ENCODE measurements around the gene PKHD1.

PKHD1 gene

DNA sequence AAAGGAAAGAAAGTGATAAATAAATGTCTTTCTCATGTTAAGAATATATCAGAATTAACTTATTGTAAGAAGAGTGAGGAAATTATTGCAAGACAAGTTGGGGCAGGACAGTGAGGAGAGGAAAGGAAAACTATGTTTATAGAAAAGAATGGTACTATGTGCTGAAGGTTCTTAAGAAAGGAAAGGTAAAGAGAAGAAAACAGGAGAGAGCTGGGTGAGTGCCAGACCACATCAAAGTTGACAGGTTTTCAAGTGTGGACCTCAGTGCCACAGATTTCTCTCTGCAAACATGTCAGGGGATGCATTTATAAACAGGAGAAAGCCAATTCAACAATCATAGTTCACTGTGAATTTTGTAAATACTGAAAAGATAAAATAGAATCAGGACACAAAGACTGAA, 439.2 kb downstream of the PKHD1 start:
- DNase-seq (ENCODE audit: insufficient read length, low spot score), result no peak
- no peak for FAIRE-seq

DNA sequence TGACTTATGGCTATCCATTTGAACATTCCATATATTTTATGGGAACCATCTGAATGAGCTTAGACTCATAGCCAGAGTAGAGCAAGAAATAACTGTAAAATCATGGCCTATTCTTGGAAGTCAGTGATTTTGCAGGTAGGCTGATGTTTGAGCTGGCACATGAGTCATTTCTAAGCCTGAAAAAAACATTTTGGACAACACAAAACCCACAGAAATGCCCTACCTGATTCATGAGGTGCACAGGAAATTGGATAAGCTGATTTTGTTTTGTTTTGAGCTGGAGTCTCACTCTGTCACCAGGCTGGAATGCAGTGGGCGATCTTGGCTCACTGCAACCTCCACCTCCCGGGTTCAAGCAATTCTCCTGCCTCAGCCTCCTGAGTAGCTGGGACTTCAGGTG, 443.0 kb downstream of the PKHD1 start:
- FAIRE-seq (no peak), DNase-seq (ENCODE audit: insufficient read length, low spot score) (no peak)

DNA sequence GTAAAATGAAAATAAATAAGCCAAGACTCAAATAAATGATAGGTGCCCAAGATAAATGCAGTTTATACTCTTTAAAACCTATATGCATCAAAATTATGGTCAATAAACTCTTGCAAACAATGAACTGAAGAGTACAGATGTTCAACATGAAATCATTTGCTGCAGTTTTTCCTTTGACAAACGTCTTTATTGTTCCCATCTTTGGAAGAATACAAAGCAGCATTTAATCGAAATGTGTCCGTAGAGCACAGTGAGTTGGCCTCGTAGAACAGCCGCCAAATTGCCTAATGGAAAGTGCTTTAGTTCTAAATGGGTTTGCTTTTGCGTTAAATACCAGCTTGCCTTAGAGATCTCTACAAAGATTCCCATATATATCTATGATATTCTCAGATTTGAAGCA, 447.4 kb downstream of the PKHD1 start:
- FAIRE-seq (no peak), DNase-seq (ENCODE audit: insufficient read length, low spot score) (no peak)

DNA sequence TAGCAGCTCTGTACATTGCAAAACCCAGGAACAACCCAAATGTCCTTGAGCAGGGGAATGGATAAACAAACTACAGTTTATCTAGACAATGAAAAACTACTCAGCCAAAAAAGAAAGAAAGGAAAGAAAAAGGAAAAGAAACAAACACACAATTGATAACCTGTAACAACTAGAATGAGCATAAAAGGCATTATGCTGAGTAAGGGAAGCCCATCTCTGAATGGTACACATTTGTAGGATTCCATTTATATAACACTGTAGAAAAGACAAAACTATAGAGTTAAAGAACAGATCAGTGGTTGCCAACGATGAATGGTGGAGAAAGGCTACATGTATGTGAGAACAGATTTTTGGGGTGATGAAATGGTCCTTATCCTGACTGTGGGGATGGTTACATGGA, 454.0 kb downstream of the PKHD1 start:
- FAIRE-seq (no peak), DNase-seq (ENCODE audit: insufficient read length, low spot score) (no peak)

DNA sequence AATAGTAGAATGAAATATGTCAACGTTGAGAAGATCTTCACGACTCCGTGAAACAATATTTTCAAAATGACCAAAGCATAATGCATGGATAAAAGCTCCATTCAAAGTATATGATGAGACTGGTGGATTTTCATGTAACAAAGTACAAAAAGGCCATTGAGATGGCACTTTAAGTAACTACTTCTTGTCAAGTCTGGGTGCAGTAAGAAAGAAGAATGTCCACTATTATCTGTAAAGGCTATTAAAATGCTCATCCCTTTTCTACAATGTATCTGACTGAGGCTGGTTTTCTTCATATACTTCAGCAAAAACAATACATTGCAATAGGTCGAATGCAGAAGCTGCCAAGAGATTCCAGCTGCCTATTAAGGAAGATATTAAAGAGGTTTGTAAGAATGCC, 457.4 kb downstream of the PKHD1 start:
- FAIRE-seq (no peak), DNase-seq (ENCODE audit: insufficient read length, low spot score) (no peak)

DNA sequence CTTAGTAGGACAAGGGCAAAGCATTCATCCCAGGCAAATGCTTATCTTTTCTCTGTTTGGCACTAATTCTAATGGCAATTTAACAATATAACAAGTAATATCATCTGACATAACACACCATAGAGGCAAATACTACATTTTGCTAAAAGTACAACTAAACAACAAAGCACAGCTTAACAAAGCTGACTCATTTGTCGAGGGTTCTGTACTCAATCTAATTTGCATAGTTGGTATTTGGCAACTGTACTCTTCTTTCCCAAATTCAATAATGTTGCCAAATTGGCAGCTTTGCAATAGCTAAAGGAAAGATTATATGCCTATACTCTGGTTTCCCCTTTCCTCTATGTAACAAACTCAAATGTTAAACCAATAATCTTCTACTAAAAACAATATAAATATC, 461.0 kb downstream of the PKHD1 start:
- DNase-seq (ENCODE audit: insufficient read length, low spot score) (no peak), FAIRE-seq (no peak)

DNA sequence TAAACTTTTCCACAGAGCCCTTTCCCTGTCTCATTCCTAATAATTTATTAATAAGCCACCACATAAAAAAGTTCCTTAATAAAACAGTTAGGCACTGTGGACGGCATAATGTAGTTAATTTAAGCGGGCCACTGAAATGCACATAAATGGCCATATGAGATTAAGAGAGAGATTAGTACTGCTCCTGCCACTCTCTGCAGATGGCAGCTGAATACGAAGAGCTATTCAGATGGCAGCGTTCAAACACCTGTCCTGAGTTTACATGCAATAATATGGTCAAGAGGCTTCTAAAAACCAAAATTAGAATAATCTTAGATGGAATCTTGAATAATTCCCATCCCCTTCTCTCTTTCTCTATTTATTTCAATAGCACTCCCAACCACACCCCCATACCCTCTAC, 461.8 kb downstream of the PKHD1 start:
- DNase-seq (ENCODE audit: insufficient read length, low spot score), result no peak

DNA sequence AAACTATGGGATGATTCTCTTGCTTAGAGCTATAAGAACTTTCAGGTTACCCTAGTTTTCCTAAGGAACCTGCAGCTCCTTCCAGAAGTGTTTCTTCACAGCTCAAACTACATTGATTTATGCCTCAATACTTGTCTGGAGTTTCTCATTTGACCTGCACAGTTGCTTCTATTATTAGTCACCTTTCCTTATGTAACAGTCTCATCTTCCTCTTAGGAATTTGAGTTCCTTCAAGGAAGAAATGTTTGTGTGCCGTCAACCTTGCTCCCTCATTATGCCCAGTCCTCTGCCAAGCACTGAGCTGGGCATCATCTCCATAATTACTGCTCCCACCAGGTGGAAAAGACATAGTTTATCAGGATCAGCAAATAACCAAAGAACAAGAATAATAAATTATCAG, 466.4 kb downstream of the PKHD1 start:
- FAIRE-seq (no peak), DNase-seq (ENCODE audit: insufficient read length, low spot score) (no peak)

More for the DNA sequence above, 461.8 kb downstream of the PKHD1 start:
- FAIRE-seq, result no peak

DNA sequence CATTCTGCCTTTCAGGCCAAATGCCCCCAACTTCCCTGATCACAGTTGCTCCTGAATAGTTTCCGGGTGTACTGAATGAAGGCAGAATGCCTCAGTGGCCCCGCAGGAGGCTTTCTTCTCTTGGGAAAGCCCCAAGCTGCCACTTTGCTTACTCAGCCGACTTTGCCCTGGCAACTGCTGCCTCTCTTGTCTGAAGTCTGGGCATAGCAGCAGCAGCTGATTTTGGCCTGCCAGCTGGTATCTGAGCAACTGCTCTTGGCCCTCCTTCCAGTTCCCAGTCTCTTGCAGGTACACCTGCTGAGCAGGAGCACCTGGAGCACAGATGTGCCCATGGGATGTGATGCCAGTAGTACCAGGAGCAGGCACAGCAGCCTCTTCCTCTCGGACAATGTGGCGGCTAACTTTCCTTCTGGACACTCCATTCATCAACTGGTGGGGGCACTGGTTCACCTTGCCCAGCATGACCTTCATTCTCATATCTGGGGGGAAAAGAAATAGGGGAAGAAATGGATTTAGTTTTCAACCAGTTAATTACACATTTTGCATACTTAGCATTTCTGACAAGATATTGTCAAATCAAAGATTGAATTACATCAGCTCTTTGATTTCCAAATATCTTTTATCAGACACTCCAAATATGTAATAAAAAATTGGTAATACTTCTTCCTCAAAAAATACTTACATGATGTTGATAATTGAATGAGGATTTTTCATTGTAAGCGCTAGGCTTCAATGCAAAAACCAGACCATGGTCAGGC, 468.2 kb downstream of the PKHD1 start:
- DNase-seq (ENCODE audit: insufficient read length, low spot score) (no peak), FAIRE-seq (no peak)

DNA sequence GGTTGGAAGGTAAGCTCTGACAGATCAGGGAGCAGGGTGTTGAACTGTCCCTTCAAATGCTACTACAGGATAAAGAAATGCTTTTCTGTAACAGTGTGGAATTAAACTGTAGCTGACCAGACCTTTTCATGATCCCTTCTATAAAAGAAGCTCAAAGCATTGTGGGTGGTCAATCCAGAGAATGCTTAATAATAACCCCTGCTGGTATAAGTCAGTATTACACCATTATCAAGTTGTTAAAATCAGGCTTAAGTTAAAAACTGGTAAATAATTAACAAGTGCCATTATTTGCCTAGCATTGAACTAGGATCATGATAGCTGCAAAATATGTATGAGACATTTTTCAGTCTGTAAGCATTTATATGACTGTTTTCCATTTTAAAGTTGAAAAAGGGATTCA, 468.9 kb downstream of the PKHD1 start:
- FAIRE-seq (no peak), DNase-seq (ENCODE audit: insufficient read length, low spot score) (no peak)

DNA sequence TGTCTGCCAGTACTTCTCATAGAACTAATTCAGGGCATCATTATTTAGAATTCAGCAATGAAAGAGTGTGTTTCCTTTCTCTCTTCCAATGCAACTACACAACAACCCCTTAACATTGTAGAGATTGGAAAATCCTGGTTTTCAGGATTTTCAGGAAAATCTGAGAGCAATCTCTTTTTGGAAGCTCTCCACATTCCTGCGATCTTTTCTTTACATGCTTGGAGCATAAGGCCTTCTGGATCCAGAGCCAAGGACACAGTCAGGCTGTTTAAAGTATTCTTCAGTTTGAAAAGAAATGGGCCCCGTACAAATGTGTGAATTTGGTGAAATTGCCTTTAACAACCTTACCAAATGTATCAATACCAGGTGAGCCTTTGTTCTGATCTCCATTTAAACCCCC, 469.7 kb downstream of the PKHD1 start:
- FAIRE-seq, result no peak
- no peak for DNase-seq (ENCODE audit: insufficient read length, low spot score)

DNA sequence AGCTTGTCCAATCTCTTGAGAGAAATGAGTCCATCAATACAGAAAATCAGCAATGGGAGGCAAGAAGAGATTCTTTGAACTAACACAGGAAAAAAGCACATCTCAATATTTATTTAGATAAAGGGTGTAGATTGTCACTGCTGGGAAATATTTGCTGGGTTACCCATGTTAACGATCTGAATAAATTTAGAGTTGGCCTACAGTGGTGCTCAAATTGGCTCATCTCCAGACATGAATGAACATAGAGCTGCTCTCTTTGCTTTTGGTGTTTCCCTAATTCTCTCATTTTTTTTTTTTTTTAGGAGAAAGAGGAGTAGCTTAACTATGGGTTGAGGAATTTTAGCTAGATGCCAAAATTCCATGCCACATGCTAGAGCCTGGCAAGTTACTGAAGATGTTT, 471.2 kb downstream of the PKHD1 start:
- DNase-seq (ENCODE audit: insufficient read length, low spot score) (no peak), FAIRE-seq (no peak)

DNA sequence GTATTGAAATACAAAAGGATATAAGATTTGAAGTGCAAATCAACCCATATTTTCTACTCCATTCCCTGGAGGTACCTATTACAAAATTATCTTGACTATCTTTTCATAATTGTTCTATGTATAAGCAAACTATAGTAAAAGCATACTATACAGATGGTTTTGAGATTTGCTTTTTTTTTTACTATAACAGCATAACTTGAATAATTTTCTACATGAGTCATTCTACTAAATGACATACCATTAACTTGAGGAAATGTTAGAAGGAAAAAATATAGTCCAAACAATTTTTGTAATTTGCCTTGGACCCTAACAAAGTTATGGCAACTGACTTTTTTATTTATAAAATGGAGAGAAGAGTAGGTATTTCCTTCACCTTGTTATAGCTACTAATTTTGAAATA, 472.7 kb downstream of the PKHD1 start:
- no peak for FAIRE-seq
- DNase-seq (ENCODE audit: insufficient read length, low spot score), result no peak

DNA sequence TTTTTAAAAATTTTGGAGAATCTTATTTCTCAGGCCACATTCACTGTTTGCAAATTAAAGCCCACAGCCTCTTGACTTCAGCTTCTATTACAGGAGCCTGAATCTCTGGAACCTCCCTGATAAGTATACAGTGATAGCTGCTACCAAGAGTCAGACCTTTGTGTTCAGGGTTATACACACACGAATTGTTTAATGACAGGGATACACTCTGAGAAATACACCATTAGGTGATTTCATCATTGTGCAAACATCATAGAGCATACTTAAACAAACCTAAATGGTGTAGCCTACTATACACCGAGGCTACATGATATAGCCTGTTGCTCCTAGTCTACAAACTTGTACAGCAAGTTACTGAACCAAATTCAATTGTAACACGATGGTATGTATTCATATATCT, 473.9 kb downstream of the PKHD1 start:
- DNase-seq (ENCODE audit: insufficient read length, low spot score), result no peak
- no peak for FAIRE-seq

DNA sequence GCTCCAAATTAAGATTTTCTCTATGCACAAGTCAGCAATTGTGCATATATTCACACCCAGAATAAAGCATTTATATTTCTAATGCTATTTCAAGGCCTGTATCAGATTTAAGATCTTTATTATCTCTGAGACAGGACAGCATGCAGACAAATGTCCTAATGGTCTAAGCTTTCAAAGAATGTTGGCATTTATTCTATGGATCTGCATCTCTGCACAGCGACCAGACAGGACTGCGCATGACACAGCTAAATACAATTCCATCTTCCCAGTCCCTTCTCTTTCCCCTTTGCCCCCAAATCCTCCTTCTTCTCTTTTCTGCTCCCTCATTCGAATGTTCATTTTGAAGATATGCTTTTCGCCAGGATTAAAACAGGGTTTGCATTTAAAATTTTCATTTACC, 478.5 kb downstream of the PKHD1 start:
- FAIRE-seq, result no peak

DNA sequence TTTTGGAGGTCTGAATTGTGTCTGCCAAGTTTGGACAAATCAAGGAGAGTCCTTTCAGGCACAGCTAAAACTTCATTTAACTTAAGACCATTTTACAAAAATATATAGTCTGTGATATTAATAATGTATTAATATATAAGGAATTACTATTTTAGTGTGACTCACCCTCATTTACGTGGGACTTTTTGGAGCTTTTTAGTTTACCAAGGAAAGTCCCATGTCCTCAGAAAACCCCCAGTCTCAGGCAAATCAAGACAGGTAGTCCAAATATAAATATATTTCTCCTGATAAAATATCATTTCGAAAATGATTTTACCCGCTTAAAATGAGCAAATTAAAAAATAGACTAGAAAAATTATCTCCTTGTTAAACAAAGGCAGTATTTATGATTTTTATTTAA, 479.0 kb downstream of the PKHD1 start:
- no peak for DNase-seq (ENCODE audit: insufficient read length, low spot score)
- FAIRE-seq, result no peak

More for the DNA sequence above, 478.5 kb downstream of the PKHD1 start:
- DNase-seq (ENCODE audit: insufficient read length, low spot score), result no peak

DNA sequence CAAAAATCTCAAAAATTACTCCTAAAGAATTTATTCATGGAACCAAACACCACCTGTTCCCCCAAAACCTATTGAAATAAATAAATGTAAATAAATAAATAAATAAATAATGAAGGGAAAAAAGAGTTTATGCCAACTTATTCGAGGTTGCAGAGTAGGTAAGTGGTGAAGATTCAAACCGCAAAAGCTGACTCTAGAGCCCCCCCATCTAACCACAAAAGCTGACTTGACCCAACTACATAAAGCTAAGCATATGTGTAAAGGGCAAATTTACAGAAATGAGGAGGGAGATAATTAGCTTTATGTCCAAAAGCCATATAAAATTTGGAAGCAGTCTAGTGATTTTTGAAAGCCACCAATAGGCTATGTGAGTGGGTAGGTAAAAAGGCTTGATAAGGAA, 486.9 kb downstream of the PKHD1 start:
- FAIRE-seq, result no peak

DNA sequence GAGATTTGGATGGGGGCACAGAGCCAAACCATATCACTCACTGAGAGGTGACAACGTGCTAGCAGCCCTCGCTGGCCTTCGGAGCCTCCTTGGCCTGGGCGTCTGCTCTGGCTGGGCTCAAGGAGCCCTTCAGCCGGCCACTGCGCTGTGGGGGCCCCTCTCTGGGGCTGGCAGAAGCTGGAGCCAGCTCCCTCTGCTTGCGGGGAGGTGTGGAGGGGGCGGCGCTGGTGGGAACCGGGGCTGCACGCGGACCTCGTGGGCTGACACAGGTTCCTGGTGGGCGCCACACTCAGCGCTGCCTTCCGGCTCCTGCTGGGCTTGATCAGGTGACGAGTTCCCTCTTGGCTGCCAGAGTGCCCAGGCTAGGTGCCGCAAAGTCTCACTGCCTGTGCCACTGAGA, 489.2 kb downstream of the PKHD1 start:
- no peak for FAIRE-seq

More for the DNA sequence above, 486.9 kb downstream of the PKHD1 start:
- no peak for DNase-seq (ENCODE audit: insufficient read length, low spot score)

DNA sequence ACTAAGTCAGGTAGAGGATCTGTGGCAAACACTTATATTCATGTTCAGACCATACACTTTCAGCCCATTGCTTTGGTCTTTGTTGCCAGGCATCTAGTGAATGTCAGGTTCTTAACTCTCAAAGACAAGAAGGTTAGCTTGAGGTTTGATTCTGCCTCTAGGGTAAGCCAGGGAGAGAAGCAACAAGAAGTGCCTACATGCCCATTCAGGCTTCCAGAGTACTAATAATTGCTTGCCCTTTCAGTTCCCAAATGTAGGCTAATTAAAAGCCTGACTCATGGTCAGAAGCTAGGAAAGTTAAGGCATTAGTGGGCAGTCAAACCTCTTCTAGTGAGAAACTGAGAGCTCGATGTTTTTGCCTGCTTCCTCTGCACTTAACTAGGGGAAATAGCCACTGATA, 492.4 kb downstream of the PKHD1 start:
- FAIRE-seq (no peak), DNase-seq (ENCODE audit: insufficient read length, low spot score) (no peak)

More for the DNA sequence above, 489.2 kb downstream of the PKHD1 start:
- no peak for DNase-seq (ENCODE audit: insufficient read length, low spot score)

DNA sequence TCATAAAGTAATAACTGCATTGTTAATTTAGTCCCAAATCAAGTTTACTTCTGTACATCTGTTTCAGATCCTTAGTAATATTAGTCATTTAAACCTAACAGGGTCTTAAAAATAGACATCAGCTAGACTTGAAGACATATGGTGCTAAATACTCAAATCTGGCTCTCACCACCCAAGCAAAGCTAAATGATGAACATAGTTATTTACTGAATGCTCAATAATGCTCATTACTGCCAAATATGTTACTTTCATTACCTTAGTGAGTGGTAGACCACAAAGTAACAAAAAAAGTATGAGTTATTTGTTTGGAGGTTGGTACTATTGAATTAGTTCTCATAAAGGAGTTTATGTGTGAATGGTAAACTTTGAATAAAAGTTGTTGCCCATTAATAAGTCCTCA, 502.1 kb downstream of the PKHD1 start:
- DNase-seq (ENCODE audit: insufficient read length, low spot score) (no peak), FAIRE-seq (no peak)

DNA sequence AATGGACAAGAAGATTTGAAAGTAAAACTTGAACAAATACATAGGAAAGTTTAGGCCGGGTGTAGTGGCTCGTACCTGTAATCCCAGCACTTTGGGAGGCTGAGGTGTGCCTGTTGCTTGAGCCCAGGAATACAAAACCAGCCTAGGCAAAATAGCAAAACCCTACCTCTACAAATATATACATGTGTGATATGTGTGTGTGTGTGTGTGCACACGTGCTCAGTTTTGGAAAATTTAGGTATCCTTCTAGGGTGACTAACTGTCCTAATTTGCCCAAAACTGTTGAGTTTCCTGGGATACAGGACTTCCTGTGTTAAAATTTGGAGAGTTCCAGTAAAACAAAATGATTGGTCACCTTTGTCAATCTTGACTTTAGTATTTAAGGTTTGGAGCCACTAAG, 503.2 kb downstream of the PKHD1 start:
- no peak for DNase-seq (ENCODE audit: insufficient read length, low spot score)
- FAIRE-seq, result no peak

DNA sequence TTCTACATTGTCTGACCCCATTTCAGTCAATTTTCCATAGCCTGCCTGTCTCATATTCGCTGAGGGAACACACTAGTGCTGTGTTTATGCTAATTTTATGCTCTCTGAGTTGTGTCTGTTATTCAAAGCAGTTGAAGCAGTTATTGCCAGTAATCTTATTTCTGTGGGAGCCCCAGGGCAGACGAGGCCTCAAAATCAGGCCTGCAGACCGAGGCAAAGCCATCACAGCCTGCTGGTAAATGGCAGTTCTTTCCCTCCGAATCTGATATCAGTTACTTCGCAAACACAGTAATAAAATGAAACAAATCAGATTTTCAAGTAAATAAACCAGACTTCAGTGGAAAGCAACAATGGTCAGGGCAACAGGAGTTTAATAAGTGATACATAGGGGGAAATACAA, 508.4 kb downstream of the PKHD1 start:
- DNase-seq (ENCODE audit: insufficient read length, low spot score), result no peak
- FAIRE-seq, result no peak

DNA sequence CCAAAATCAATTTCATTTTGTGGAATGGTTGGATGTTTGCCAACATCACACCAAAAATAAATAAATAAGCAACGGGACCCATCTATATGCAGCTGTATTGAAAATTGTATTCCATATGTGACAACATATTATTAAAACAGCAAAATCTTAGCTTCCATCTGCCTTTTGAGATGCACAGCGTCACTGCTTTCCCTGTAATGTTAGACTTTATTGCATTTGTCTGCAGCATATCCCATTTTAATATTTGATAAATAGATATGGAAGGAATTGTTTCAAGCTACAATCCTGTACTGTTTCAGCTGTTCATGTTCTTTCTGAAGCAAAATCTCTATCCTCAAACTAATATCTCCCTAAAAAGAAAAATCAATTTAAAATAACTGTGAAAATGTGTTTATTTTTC, 509.1 kb downstream of the PKHD1 start:
- no peak for FAIRE-seq
- DNase-seq (ENCODE audit: insufficient read length, low spot score), result no peak
